Fibroblast of lung (primary cell): ENCODE data around the gene LAMC3.
A peak's percentile ranks its signal among the peaks of the same experiment; 100 is the strongest.

Source experiments
- EZH2 ChIP-seq: IDR thresholded peaks from 2 replicates; pipeline ENCODE4 v1.5.1; 2012; ENCODE audit warnings: low read length, control low read depth, mild to moderate bottlenecking; ENCODE audit errors: missing control alignments
- TF ChIP-seq, protein P1 (sequence below), 2 donors: IDR thresholded peaks in 1 of 2; conservative IDR thresholded peaks in 1 of 2; 1 replicate in 1 of 2; 2 replicates in 1 of 2; pipeline ENCODE4 v1.5.1; 2011 to 2012; ENCODE audit warnings: low read length in 2 of 2, control low read depth in 1 of 2, inconsistent platforms in 1 of 2, low read depth in 1 of 2, mild to moderate bottlenecking in 1 of 2

DNA sequence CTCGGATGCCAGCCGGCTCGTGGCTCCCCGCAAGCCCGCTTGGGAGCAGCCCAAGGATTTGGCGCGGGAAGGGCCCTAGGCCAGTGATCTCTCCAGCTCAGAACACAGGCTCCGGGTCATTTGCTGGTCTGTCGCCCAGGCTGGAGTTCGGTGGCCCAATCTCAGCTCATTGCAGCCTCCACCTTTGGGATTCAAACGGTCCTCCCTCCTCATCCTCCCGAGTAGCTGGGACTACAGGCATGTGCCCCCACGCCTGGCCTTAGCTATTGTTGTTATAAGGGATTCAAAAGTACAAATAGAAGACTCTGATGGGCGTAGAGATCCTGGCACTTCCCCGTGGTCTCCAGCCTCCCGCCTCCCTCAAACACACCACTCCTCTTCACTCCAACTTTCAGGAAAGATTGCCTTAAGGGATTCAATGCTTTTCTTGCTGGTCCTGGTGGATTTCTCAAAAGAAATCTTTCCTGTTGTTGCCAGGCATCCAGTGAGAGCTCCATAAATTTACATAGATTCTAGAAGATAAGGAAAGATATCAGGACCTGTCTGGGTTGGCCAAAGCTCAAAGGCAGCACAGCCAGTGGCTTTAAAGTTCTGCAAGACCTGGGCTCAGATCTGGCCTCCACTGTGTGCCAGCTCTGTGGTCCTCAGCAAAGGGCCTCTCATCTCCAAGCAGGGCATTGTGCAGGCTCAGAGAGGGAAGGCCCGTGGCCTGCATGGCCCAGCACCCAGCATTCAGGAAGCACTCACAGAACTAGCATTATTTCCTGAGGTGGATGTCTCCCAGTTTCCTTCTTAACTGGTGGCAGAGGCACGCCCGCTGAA is 88.4 kb downstream of the LAMC3 start:
- TF ChIP-seq, protein P1, sequence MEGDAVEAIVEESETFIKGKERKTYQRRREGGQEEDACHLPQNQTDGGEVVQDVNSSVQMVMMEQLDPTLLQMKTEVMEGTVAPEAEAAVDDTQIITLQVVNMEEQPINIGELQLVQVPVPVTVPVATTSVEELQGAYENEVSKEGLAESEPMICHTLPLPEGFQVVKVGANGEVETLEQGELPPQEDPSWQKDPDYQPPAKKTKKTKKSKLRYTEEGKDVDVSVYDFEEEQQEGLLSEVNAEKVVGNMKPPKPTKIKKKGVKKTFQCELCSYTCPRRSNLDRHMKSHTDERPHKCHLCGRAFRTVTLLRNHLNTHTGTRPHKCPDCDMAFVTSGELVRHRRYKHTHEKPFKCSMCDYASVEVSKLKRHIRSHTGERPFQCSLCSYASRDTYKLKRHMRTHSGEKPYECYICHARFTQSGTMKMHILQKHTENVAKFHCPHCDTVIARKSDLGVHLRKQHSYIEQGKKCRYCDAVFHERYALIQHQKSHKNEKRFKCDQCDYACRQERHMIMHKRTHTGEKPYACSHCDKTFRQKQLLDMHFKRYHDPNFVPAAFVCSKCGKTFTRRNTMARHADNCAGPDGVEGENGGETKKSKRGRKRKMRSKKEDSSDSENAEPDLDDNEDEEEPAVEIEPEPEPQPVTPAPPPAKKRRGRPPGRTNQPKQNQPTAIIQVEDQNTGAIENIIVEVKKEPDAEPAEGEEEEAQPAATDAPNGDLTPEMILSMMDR (conservative IDR thresholded peaks at IDR 0.05 in 1 of 2, IDR thresholded peaks at IDR 0.05 in 1 of 2; ENCODE audit: low read depth in 1 of 2, low read length in 2 of 2) = no peak
- TF ChIP-seq EZH2 = peak; percentile 79
